Adrenal gland (tissue), 5 donors: ENCODE results near the gene PML.
"Not testable (repeated sequence)": the region's sequence is repeated elsewhere in the genome, so short reads cannot be mapped to it uniquely, and the experiment has no call there.

Experiments
- POLR2A ChIP-seq, 2 donors: fragments of 450-650 bp; IDR thresholded peaks; one replicate each; pipeline ENCODE4 v1.6.1; 2017; ENCODE audit warnings: antibody characterized with exemption in 2 of 2, mild to moderate bottlenecking in 2 of 2, moderate library complexity in 1 of 2
- TF ChIP-seq, protein P1 (sequence below), 6 experiments: fragments of 450-650 bp in 4 of 6; fragments of 200-600 bp in 2 of 6; sonication (generic) in 1 of 6; IDR thresholded peaks; 1 replicate in 5 of 6; 2 replicates in 1 of 6; pipeline versions ENCODE4 v1.5.1 to v1.8.0; 2016 to 2021; ENCODE audit warnings: antibody characterized with exemption in 6 of 6, mild to moderate bottlenecking in 2 of 6, moderate library complexity in 1 of 6
- donor health status: DM: no; HTN: no; CAD: no.

DNA sequence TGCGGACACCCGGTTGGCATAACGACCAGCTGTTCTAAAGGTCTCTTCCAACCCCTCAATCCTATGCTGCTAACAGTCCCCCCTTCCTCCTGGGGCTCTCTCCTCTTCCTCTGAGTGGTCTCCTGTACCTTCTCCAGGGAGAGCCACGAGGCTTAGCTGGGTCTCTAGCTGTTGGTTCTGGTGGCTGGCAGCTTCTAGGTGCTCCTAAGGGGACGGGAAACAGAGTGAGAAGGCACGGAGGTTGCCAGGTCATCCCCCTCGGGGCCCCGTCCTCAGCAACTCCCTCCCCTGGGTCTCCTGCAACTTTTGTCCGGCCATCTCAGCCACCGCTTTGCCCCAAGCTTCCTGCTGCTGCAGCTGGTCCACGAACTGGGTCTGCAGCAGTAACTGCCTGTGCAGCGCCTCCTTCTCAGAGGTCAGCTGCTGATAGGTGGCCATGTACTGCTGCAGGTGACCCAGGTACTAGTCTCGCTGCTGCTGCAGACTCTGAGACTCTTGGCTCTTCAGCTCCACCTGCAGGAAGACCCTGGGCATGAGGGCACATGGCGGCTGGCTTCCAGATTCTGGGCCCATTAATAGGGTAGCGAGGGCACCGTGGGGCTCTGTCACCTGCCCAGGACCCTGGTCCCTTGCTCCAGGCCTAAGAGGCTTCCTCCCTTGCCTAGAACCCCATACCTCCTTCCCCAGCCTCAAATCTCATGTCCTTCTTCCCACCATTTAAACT is 78.3 kb downstream of the PML start:
- TF ChIP-seq, protein P1, sequence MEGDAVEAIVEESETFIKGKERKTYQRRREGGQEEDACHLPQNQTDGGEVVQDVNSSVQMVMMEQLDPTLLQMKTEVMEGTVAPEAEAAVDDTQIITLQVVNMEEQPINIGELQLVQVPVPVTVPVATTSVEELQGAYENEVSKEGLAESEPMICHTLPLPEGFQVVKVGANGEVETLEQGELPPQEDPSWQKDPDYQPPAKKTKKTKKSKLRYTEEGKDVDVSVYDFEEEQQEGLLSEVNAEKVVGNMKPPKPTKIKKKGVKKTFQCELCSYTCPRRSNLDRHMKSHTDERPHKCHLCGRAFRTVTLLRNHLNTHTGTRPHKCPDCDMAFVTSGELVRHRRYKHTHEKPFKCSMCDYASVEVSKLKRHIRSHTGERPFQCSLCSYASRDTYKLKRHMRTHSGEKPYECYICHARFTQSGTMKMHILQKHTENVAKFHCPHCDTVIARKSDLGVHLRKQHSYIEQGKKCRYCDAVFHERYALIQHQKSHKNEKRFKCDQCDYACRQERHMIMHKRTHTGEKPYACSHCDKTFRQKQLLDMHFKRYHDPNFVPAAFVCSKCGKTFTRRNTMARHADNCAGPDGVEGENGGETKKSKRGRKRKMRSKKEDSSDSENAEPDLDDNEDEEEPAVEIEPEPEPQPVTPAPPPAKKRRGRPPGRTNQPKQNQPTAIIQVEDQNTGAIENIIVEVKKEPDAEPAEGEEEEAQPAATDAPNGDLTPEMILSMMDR (IDR thresholded peaks at IDR 0.05): peak in 1 of 6 experiments; percentile 31
- TF ChIP-seq POLR2A (IDR thresholded peaks at IDR 0.05): not testable (repeated sequence)
